Parathyroid adenoma (tissue), 2 donors: ENCODE measurements around the gene GRK2.

Experiments
- H2AFZ ChIP-seq: fragments of 300-600 bp; sonication (generic); one replicate; pipeline ENCODE4 v1.7.0; 2017; ENCODE audit warnings: antibody characterized with exemption, mild to moderate bottlenecking
- H3K27ac ChIP-seq: fragments of 300-600 bp; sonication (generic); one replicate; pipeline ENCODE4 v1.7.0; 2017
- H3K27me3 ChIP-seq: fragments of 300-600 bp; sonication (generic); one replicate; pipeline ENCODE4 v1.7.0; 2017; ENCODE audit warnings: low read length; ENCODE audit not compliant: control insufficient read depth, insufficient read depth
- H3K36me3 ChIP-seq: fragments of 300-600 bp; sonication (generic); one replicate; pipeline ENCODE4 v1.7.0; 2017; ENCODE audit warnings: low read length; ENCODE audit not compliant: control insufficient read depth, insufficient read depth
- H3K4me1 ChIP-seq: fragments of 300-600 bp; sonication (generic); one replicate; pipeline ENCODE4 v1.7.0; 2017; ENCODE audit warnings: control low read depth
- H3K4me2 ChIP-seq: fragments of 300-600 bp; sonication (generic); one replicate; pipeline ENCODE4 v1.7.0; 2017; ENCODE audit warnings: low read length
- H3K4me3 ChIP-seq: fragments of 300-600 bp; sonication (generic); one replicate; pipeline ENCODE4 v1.7.0; 2017; ENCODE audit warnings: low read depth, low read length
- H3K79me2 ChIP-seq: fragments of 300-600 bp; sonication (generic); one replicate; pipeline ENCODE4 v1.7.0; 2017; ENCODE audit warnings: control low read depth
- H3K9ac ChIP-seq: fragments of 300-600 bp; sonication (generic); one replicate; pipeline ENCODE4 v1.7.0; 2017; ENCODE audit warnings: mild to moderate bottlenecking
- H3K9me3 ChIP-seq: fragments of 300-600 bp; sonication (generic); one replicate; pipeline ENCODE4 v1.7.0; 2017; ENCODE audit warnings: low read length; ENCODE audit not compliant: control insufficient read depth
- CTCF ChIP-seq: fragments of 300-600 bp; sonication (generic); IDR thresholded peaks from one replicate; pipeline ENCODE4 v1.7.0; 2017; ENCODE audit warnings: antibody characterized with exemption, mild to moderate bottlenecking
- donor health status: primary hyperparathyroidism.

GRK2 gene

GRCh38 chr11:67267188-67268080, 1.2 kb downstream of the GRK2 start:
- peak overlapping the region; percentile 63 for H3K4me3 ChIP-seq
- H3K36me3 ChIP-seq, result no peaks in the 10 kb centered on the region
- no peak for TF ChIP-seq CTCF
- H3K4me1 ChIP-seq, result no peaks in the 10 kb centered on the region
- peaks cover 21% of the 10 kb centered on the region for H3K79me2 ChIP-seq
- H3K4me2 ChIP-seq, result peak overlapping the region; percentile 77
- H2AFZ ChIP-seq, result no peak overlapping the region
- peak overlapping the region; percentile 49 for H3K27ac ChIP-seq
- H3K9me3 ChIP-seq, result no peaks in the 10 kb centered on the region
- H3K27me3 ChIP-seq, result no peaks in the 10 kb centered on the region
- H3K9ac ChIP-seq, result no peak overlapping the region

- Histone ChIP-seq H3K4me1 (no peaks in the 10 kb centered on the region), H3K4me2 (peak overlapping the region; percentile 77), H3K79me2 (peaks cover 21% of the 10 kb centered on the region), H3K4me3 (no peak overlapping the region), H3K36me3 (no peaks in the 10 kb centered on the region), H2AFZ (no peak overlapping the region), H3K27me3 (no peaks in the 10 kb centered on the region), H3K27ac (peak overlapping the region; percentile 49), H3K9ac (no peak overlapping the region), H3K9me3 (no peaks in the 10 kb centered on the region)
- no peak for TF ChIP-seq CTCF
These were observed 2.0 kb downstream of the GRK2 start for GRCh38 chr11:67268081-67268961.

GRCh38 chr11:67268962-67269268, 2.6 kb downstream of the GRK2 start:
- Histone ChIP-seq H3K9ac (no peak overlapping the region), H3K4me2 (no peak overlapping the region), H3K9me3 (no peaks in the 10 kb centered on the region), H3K27ac (no peak overlapping the region), H3K36me3 (no peaks in the 10 kb centered on the region), H3K27me3 (no peaks in the 10 kb centered on the region), H3K4me1 (no peaks in the 10 kb centered on the region), H2AFZ (no peak overlapping the region), H3K79me2 (peaks cover 21% of the 10 kb centered on the region), H3K4me3 (no peak overlapping the region)
- no peak for TF ChIP-seq CTCF

GRCh38 chr11:67269401-67270255, 3.4 kb downstream of the GRK2 start:
- Histone ChIP-seq H3K9me3 (no peaks in the 10 kb centered on the region), H3K79me2 (peaks cover 23% of the 10 kb centered on the region), H2AFZ (no peak overlapping the region), H3K9ac (no peak overlapping the region), H3K4me1 (no peaks in the 10 kb centered on the region), H3K4me3 (no peak overlapping the region), H3K4me2 (peak overlapping the region; percentile 44), H3K27me3 (no peaks in the 10 kb centered on the region), H3K36me3 (no peaks in the 10 kb centered on the region), H3K27ac (peak overlapping the region; percentile 19)
- no peak for TF ChIP-seq CTCF
